H1 (cell line): ENCODE results near the gene DNAL4. TPM values are rescaled to one million over a fixed set of nuclear protein-coding genes. Genes with fewer than 3 reads are reported as not detected.

Experiments
- CTCF ChIA-PET: fragments of 300-600 bp; sonication (Branson Sonifier 250); formaldehyde crosslinking; loops from one replicate; lab custom pipeline; 2021; ENCODE audit not compliant: partially characterized antibody; lab: Charles Lee
- POLR2A ChIA-PET: fragments of 300-600 bp; sonication (Branson Sonifier 250); formaldehyde crosslinking; loops from one replicate; lab custom pipeline; 2021; ENCODE audit warnings: inconsistent platforms; ENCODE audit not compliant: partially characterized antibody; lab: Charles Lee
- DNase-seq, 2 experiments: peaks; one replicate each; pipeline versions ENCODE4 v3.0.0 to v3.0.0-alpha.2; 2010 to 2022; ENCODE audit warnings: low spot score in 2 of 2, low read depth in 1 of 2, mixed read lengths in 1 of 2
- FAIRE-seq: peaks from 2 replicates; lab custom pipeline; 2011; peaks lifted over from hg19 to GRCh38; lab: Jason Lieb, UNC
- H2AFZ ChIP-seq: 2 replicates; pipeline ENCODE4 v1.8.1; 2012; ENCODE audit warnings: low read length, inconsistent platforms
- H2AK5ac ChIP-seq: 2 replicates; pipeline ENCODE4 v1.6.1; 2013; ENCODE audit warnings: low read depth, low read length
- H2BK120ac ChIP-seq: replicated peaks from 2 replicates; pipeline ENCODE3; 2013; ENCODE audit warnings: low read depth, low read length, inconsistent platforms
- H2BK12ac ChIP-seq: 2 replicates; pipeline ENCODE4 v1.6.1; 2013; ENCODE audit warnings: low read depth, low read length
- H2BK15ac ChIP-seq: 2 replicates; pipeline ENCODE4 v1.6.1; 2013; ENCODE audit warnings: low read length
- H2BK20ac ChIP-seq: 2 replicates; pipeline ENCODE4 v1.6.1; 2013; ENCODE audit warnings: low read length
- H2BK5ac ChIP-seq: 2 replicates; pipeline ENCODE4 v1.6.1; 2013; ENCODE audit warnings: low read depth, low read length
- H3K14ac ChIP-seq: 2 replicates; pipeline ENCODE4 v1.6.1; 2013; ENCODE audit warnings: inconsistent platforms; ENCODE audit not compliant: insufficient read length
- H3K18ac ChIP-seq: 2 replicates; pipeline ENCODE4 v1.6.1; 2013; ENCODE audit warnings: low read length; ENCODE audit errors: extremely low read depth
- H3K23ac ChIP-seq: 2 replicates; pipeline ENCODE4 v1.6.1; 2013; ENCODE audit warnings: inconsistent platforms; ENCODE audit not compliant: insufficient read length
- H3K23me2 ChIP-seq: 2 replicates; pipeline ENCODE4 v1.6.1; 2013; ENCODE audit warnings: low read depth, low read length
- H3K27ac ChIP-seq: 2 replicates; pipeline ENCODE4 v1.6.1; 2011; ENCODE audit warnings: low read depth, low read length, inconsistent platforms
- H3K27me3 ChIP-seq, 4 experiments: replicated peaks in 1 of 4; 1 replicate in 1 of 4; 2 replicates in 3 of 4; pipeline versions ENCODE4 v1.6.1 to v1.8.1; 2011 to 2013; ENCODE audit warnings: low read length in 3 of 4, mild to moderate bottlenecking in 3 of 4, inconsistent platforms in 2 of 4, mixed read lengths in 2 of 4, moderate library complexity in 1 of 4; ENCODE audit not compliant: control insufficient read depth in 3 of 4, insufficient read depth in 3 of 4; ENCODE audit errors: extremely low read depth in 1 of 4
- H3K36me3 ChIP-seq, 4 experiments: 2 replicates each; pipeline versions ENCODE4 v1.6.1 to v1.8.1; 2011 to 2013; ENCODE audit warnings: mild to moderate bottlenecking in 4 of 4, low read length in 3 of 4, moderate library complexity in 2 of 4, control low read depth in 1 of 4, inconsistent platforms in 1 of 4; ENCODE audit not compliant: insufficient read depth in 4 of 4, control insufficient read depth in 2 of 4
- H3K4ac ChIP-seq: replicated peaks from 2 replicates; pipeline ENCODE3; 2013; ENCODE audit warnings: low read length, low read depth, mixed read lengths, inconsistent platforms; ENCODE audit not compliant: insufficient read length
- H3K4me1 ChIP-seq, 4 experiments: replicated peaks in 1 of 4; 1 replicate in 1 of 4; 2 replicates in 3 of 4; pipeline versions ENCODE4 v1.6.1 to v1.8.1; 2011 to 2013; ENCODE audit warnings: low read length in 3 of 4, inconsistent platforms in 2 of 4, mixed read lengths in 1 of 4; ENCODE audit not compliant: insufficient read depth in 4 of 4, control insufficient read depth in 3 of 4
- H3K4me2 ChIP-seq, 2 experiments: 2 replicates each; pipeline versions ENCODE4 v1.6.1 to v1.8.1; 2011 to 2013; ENCODE audit warnings: low read depth in 2 of 2, low read length in 2 of 2, control low read depth in 1 of 2, inconsistent platforms in 1 of 2, mild to moderate bottlenecking in 1 of 2; ENCODE audit not compliant: insufficient read depth in 1 of 2
- H3K4me3 ChIP-seq, 4 experiments: fragments of 200-600, 300-600 bp in 1 of 4; sonication (generic), shearing (Covaris generic), sonication (Bioruptor Twin) in 1 of 4; 2 replicates each; pipeline versions ENCODE4 v1.5.1 to v1.8.1; 2011 to 2016; ENCODE audit warnings: low read length in 4 of 4, low read depth in 3 of 4, control low read depth in 2 of 4, inconsistent platforms in 2 of 4, mild to moderate bottlenecking in 2 of 4, mixed read lengths in 1 of 4, moderate library complexity in 1 of 4; ENCODE audit not compliant: insufficient read depth in 2 of 4; ENCODE audit errors: extremely low read depth in 1 of 4
- H3K56ac ChIP-seq: replicated peaks from 2 replicates; pipeline ENCODE3; 2013; ENCODE audit warnings: low read depth, mild to moderate bottlenecking, mixed read lengths, low read length, inconsistent platforms; ENCODE audit not compliant: insufficient read length
- H3K79me1 ChIP-seq: 2 replicates; pipeline ENCODE4 v1.6.1; 2013; ENCODE audit warnings: low read depth, low read length, control low read depth
- H3K79me2 ChIP-seq, 2 experiments: 2 replicates each; pipeline versions ENCODE4 v1.6.1 to v1.8.1; 2012 to 2013; ENCODE audit warnings: low read length in 2 of 2, mild to moderate bottlenecking in 2 of 2, inconsistent platforms in 1 of 2; ENCODE audit not compliant: insufficient read depth in 2 of 2, control insufficient read depth in 1 of 2
- H3K9ac ChIP-seq, 4 experiments: replicated peaks in 1 of 4; 1 replicate in 1 of 4; 2 replicates in 3 of 4; pipeline versions ENCODE4 v1.6.1 to v1.8.1; 2011 to 2013; ENCODE audit warnings: low read depth in 3 of 4, low read length in 3 of 4, control low read depth in 2 of 4, mild to moderate bottlenecking in 2 of 4, moderate library complexity in 2 of 4, inconsistent platforms in 1 of 4; ENCODE audit errors: extremely low read depth in 1 of 4
- H3K9me3 ChIP-seq, 2 experiments: 2 replicates each; pipeline versions ENCODE4 v1.6.1 to v1.8.1; 2012 to 2013; ENCODE audit warnings: mild to moderate bottlenecking in 2 of 2, moderate library complexity in 2 of 2, control low read depth in 1 of 2, inconsistent platforms in 1 of 2, low read depth in 1 of 2, low read length in 1 of 2, mixed read lengths in 1 of 2; ENCODE audit not compliant: insufficient read depth in 2 of 2
- H4K20me1 ChIP-seq, 2 experiments: replicated peaks in 1 of 2; 2 replicates each; pipeline versions ENCODE3 to v1.8.1; 2011 to 2013; ENCODE audit warnings: inconsistent platforms in 2 of 2, low read length in 2 of 2, mild to moderate bottlenecking in 1 of 2; ENCODE audit not compliant: insufficient read depth in 2 of 2, control insufficient read depth in 1 of 2
- H4K5ac ChIP-seq: 2 replicates; pipeline ENCODE4 v1.6.1; 2013; ENCODE audit warnings: low read length, low read depth, mixed read lengths, inconsistent platforms; ENCODE audit not compliant: insufficient read length
- H4K8ac ChIP-seq: 2 replicates; pipeline ENCODE4 v1.8.0; 2013; ENCODE audit warnings: mild to moderate bottlenecking, moderate library complexity, low read length, inconsistent platforms; ENCODE audit not compliant: insufficient read depth; ENCODE audit errors: extremely low read depth
- H4K91ac ChIP-seq: replicated peaks from 2 replicates; pipeline ENCODE3; 2013; ENCODE audit warnings: low read length, mixed read lengths, inconsistent platforms; ENCODE audit not compliant: insufficient read length
- HDAC6 ChIP-seq: IDR thresholded peaks from one replicate; pipeline ENCODE4 v1.7.1; 2012; ENCODE audit warnings: low read depth, mild to moderate bottlenecking, inconsistent platforms, low read length, moderate library complexity
- POU5F1 ChIP-seq: IDR thresholded peaks from 2 replicates; pipeline ENCODE4 v1.6.1; 2011; ENCODE audit warnings: low read depth, mild to moderate bottlenecking, low read length, moderate library complexity
- RAD21 ChIP-seq, 2 experiments: IDR thresholded peaks in 1 of 2; conservative IDR thresholded peaks in 1 of 2; 2 replicates each; pipeline ENCODE4 v1.6.1; 2011; ENCODE audit warnings: low read depth in 2 of 2, low read length in 2 of 2, improper control_type of control experiment in 1 of 2, inconsistent platforms in 1 of 2, mild to moderate bottlenecking in 1 of 2, moderate library complexity in 1 of 2
- RXRA ChIP-seq: IDR thresholded peaks from 2 replicates; pipeline ENCODE4 v1.6.1; 2011; ENCODE audit warnings: low read depth, mild to moderate bottlenecking, low read length, moderate library complexity; ENCODE audit not compliant: insufficient read depth
- SIN3A ChIP-seq, 2 experiments: IDR thresholded peaks in 1 of 2; conservative IDR thresholded peaks in 1 of 2; 2 replicates each; pipeline ENCODE4 v1.6.1; 2011 to 2012; ENCODE audit warnings: low read length in 2 of 2, improper control_type of control experiment in 1 of 2, low read depth in 1 of 2, mild to moderate bottlenecking in 1 of 2
- WGBS, 2 experiments: shearing (Covaris generic) in 1 of 2; methylation state at CpG; one replicate each; pipeline versions ENCODE4 v1.1.6 to v1.1.7; 2013 to 2015; ENCODE audit warnings: low lambda C conversion rate in 2 of 2, mixed read lengths in 2 of 2, inconsistent platforms in 1 of 2, low coverage in 1 of 2, missing lambda C conversion rate in 1 of 2; ENCODE audit not compliant: insufficient replicate concordance in 2 of 2, insufficient coverage in 1 of 2, insufficient read length in 1 of 2; ENCODE audit errors: extremely low coverage in 1 of 2, missing lambda C conversion rate in 1 of 2; 5-methylcytosine and 5-hydroxymethylcytosine counted together
- polyA plus RNA-seq, 7 experiments: library from polyadenylated mRNA; depleted of rRNA in 3 of 7; stranded (reverse) in 5 of 7; unstranded in 2 of 7; fragments of >200 nt in 5 of 7; fragments of 200-250 nt in 2 of 7; gene quantifications; 1 replicate in 5 of 7; 2 replicates in 1 of 7; 4 replicates in 1 of 7; pipeline versions ENCODE4 v1.2.1 to v1.2.3, GENCODE V29; 2011 to 2013; ENCODE audit warnings: missing spikeins in 2 of 7, mixed read lengths in 2 of 7
- total RNA-seq: library from RNA; stranded (reverse); fragmentation: NEBNext Ultra II Directional; extraction: Animal tissue kit (Norgen Biotek cat#: 25700); gene quantifications from 2 replicates; pipeline ENCODE4 v1.2.1, GENCODE V29; 2021
- TF ChIP-seq, protein P1 (sequence below), 3 experiments: IDR thresholded peaks; 1 replicate in 2 of 3; 2 replicates in 1 of 3; pipeline versions ENCODE4 v1.5.1 to v1.6.1; 2011; ENCODE audit warnings: low read length in 3 of 3, mild to moderate bottlenecking in 3 of 3, inconsistent platforms in 2 of 3, low read depth in 1 of 3, moderate library complexity in 1 of 3; ENCODE audit not compliant: insufficient read depth in 1 of 3; ENCODE audit errors: control extremely low read depth in 1 of 3
- TF ChIP-seq, protein P2 (sequence below): IDR thresholded peaks from 2 replicates; pipeline ENCODE4 v1.6.1; 2012; ENCODE audit warnings: inconsistent platforms

Gene DNAL4
- total and polyA plus RNA-seq, 2 of the 8 experiments (the other 6 are each of a cell fraction or from before 2014, with no cell fraction given) = 8.8 to 14.0 TPM

DNA sequence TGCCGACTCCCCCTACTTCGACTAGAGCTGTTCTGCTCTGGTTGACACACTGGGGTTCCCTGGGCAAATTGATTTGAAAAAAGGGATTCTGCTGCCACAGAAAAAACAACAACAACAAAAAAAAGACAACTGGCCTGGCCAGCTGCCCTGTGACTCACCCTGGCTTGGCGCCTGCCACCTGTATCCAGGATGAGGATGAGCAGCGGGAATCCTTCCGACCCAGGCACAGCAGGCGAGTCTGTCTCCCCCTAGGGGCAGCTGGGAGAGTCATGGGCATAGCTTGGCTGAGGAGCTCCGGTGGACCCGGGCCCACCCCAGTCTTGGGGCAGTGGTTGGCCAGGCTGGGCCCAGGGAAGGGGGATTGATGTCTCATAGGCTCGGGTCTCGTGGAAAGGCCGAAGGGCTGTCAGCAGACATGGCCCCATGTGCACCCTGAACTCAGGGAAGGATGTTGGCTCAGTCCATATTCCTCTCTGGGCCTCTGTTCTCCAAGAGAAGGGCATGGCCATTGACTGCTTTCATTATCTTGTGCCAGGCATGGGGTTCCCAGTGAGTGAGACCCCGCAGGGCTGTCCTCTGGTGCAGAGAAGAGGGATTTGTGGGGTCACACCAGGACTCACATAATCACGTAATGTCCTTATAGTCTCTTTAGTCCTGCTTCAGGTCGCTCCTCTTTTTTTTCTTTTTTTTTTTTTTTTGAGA lies 27.7 kb downstream of the DNAL4 start:
- H3K79me1 ChIP-seq = no peaks in the 10 kb centered on the region
- no peak overlapping the region for H3K23ac ChIP-seq
- H3K23me2 ChIP-seq = peaks cover 5% of the 10 kb centered on the region; the same call in 1 of the 2 replicates
- H2BK5ac ChIP-seq = no peak overlapping the region
- H4K91ac ChIP-seq = no peak overlapping the region
- no peak overlapping the region for H3K4me2 ChIP-seq
- no peak overlapping the region for H3K18ac ChIP-seq
- no peak overlapping the region for H4K8ac ChIP-seq
- H4K5ac ChIP-seq = no peak overlapping the region
- no peaks in the 10 kb centered on the region for H3K79me2 ChIP-seq
- peaks cover 0 to 7% of the 10 kb centered on the region in 2 experiments for H4K20me1 ChIP-seq
- WGBS, 2 experiments = 58% methylated on average over 13 of the region's 14 CpGs; no CpG with 5 or more reads in 1 of the 2 experiments
- H3K4ac ChIP-seq = no peak overlapping the region
- H2BK20ac ChIP-seq = no peak overlapping the region
- no peaks in the 10 kb centered on the region for H3K36me3 ChIP-seq
- no peaks in the 10 kb centered on the region; a peak in 1 of 7 replicates for H3K27me3 ChIP-seq
- POLR2A ChIA-PET = interaction anchor here (0.8 kb wide), 1 partner anchor 553 kb away, joined by 3 read pairs; no protein-coding TSS in a partner anchor
- H2AK5ac ChIP-seq = no peak overlapping the region
- no peak overlapping the region for H3K14ac ChIP-seq
- peaks cover 0 to 6% (median 1%) of the 10 kb centered on the region in 4 experiments; a peak in 4 of 7 replicates for H3K4me1 ChIP-seq
- no peaks in the 10 kb centered on the region for H3K9me3 ChIP-seq
- no peak overlapping the region for H3K27ac ChIP-seq
- no peak overlapping the region for H2BK120ac ChIP-seq
- no peak overlapping the region for H3K9ac ChIP-seq
- no peak overlapping the region for H2AFZ ChIP-seq
- no peak overlapping the region for H2BK12ac ChIP-seq
- FAIRE-seq (peak; percentile 36), DNase-seq (peak; percentile 68 to 89)
- no peak overlapping the region for H3K4me3 ChIP-seq
- H3K56ac ChIP-seq = no peak overlapping the region
- CTCF ChIA-PET = interaction anchor here (0.6 to 13.8 kb wide), 24 partner anchors 9 to 301 kb away, joined by 3 to 124 read pairs (median 4); partner anchors contain the start of gene TOMM22
- H2BK15ac ChIP-seq = no peak overlapping the region
- TF ChIP-seq SIN3A (conservative IDR thresholded peaks at IDR 0.05 in 1 of 2, IDR thresholded peaks at IDR 0.05 in 1 of 2; ENCODE audit: low read depth in 1 of 2, low read length in 2 of 2) = 0 out of 4 replicates have a peak, but pooled peaks of 1 of the 2 experiments have one; percentile 42
- TF ChIP-seq, protein P1, sequence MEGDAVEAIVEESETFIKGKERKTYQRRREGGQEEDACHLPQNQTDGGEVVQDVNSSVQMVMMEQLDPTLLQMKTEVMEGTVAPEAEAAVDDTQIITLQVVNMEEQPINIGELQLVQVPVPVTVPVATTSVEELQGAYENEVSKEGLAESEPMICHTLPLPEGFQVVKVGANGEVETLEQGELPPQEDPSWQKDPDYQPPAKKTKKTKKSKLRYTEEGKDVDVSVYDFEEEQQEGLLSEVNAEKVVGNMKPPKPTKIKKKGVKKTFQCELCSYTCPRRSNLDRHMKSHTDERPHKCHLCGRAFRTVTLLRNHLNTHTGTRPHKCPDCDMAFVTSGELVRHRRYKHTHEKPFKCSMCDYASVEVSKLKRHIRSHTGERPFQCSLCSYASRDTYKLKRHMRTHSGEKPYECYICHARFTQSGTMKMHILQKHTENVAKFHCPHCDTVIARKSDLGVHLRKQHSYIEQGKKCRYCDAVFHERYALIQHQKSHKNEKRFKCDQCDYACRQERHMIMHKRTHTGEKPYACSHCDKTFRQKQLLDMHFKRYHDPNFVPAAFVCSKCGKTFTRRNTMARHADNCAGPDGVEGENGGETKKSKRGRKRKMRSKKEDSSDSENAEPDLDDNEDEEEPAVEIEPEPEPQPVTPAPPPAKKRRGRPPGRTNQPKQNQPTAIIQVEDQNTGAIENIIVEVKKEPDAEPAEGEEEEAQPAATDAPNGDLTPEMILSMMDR (IDR thresholded peaks at IDR 0.05; ENCODE audit: control extremely low read depth in 1 of 3, insufficient read depth in 1 of 3, low read depth in 1 of 3, low read length in 3 of 3) = peak; percentile 83 to 97 (median 94)
- TF ChIP-seq RXRA = peak; percentile 29; the same call in 1 of the 2 replicates
- no peak for TF ChIP-seq HDAC6
- peak; percentile 54 to 68 for TF ChIP-seq RAD21 (IDR thresholded peaks at IDR 0.05 in 1 of 2, conservative IDR thresholded peaks at IDR 0.05 in 1 of 2; ENCODE audit: low read depth in 2 of 2, low read length in 2 of 2)
- no peak for TF ChIP-seq POU5F1
- TF ChIP-seq, protein P2, sequence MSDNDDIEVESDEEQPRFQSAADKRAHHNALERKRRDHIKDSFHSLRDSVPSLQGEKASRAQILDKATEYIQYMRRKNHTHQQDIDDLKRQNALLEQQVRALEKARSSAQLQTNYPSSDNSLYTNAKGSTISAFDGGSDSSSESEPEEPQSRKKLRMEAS = peak; percentile 60
